Activated T-helper 1 cell treated with Interleukin-2 at 50 U/mL for 16 hours (primary cell): ENCODE results near the gene DLK1.

Experiments used
- DNase-seq: peaks from one replicate; pipeline ENCODE4 v3.0.0-alpha.2; 2020; ENCODE audit warnings: low read depth

Gene DLK1

GRCh38 chr14:100777818-100778525 lies 51.3 kb downstream of the DLK1 start:
- DNase-seq = no peak

GRCh38 chr14:100778526-100778882 lies 51.8 kb downstream of the DLK1 start:
- DNase-seq = no peak

GRCh38 chr14:100778951-100779690 lies 52.4 kb downstream of the DLK1 start:
- DNase-seq = no peak

- DNase-seq = no peak
These were observed 53.0 kb downstream of the DLK1 start for GRCh38 chr14:100779691-100780080.

- no peak for DNase-seq
These were observed 53.6 kb downstream of the DLK1 start for GRCh38 chr14:100780246-100780645.

GRCh38 chr14:100780646-100781355 lies 54.1 kb downstream of the DLK1 start:
- DNase-seq = no peak

GRCh38 chr14:100781952-100782351 lies 55.3 kb downstream of the DLK1 start:
- no peak for DNase-seq

- DNase-seq = no peak
These were observed 56.0 kb downstream of the DLK1 start for GRCh38 chr14:100782516-100783320.

GRCh38 chr14:100783630-100784370 lies 57.1 kb downstream of the DLK1 start:
- no peak for DNase-seq

GRCh38 chr14:100784523-100785337 lies 58.0 kb downstream of the DLK1 start:
- no peak for DNase-seq

GRCh38 chr14:100785338-100785615 lies 58.6 kb downstream of the DLK1 start:
- DNase-seq = no peak

- no peak for DNase-seq
These were observed 58.9 kb downstream of the DLK1 start for GRCh38 chr14:100785626-100786025.

- no peak for DNase-seq
These were observed 59.4 kb downstream of the DLK1 start for GRCh38 chr14:100786131-100786530.

GRCh38 chr14:100786576-100787219 lies 60.0 kb downstream of the DLK1 start:
- no peak for DNase-seq

GRCh38 chr14:100787659-100788058 lies 61.0 kb downstream of the DLK1 start:
- DNase-seq = no peak
